B cell (primary cell): ENCODE data around the gene EPM2AIP1. TPM values are rescaled to one million over a fixed set of nuclear protein-coding genes. Genes with fewer than 3 reads are reported as not detected.

Experiments
- ATAC-seq: fragments of 200-7000 bp; cut with Tn5 transposase; one replicate; pipeline ENCODE4 v1.10.0; 2021; ENCODE audit warnings: low read depth, mild to moderate bottlenecking, moderate number of reproducible peaks, moderate library complexity
- CTCF ChIA-PET: fragments of 350-600 bp; sonication (Branson Sonifier 250); formaldehyde crosslinking; loops from one replicate; lab custom pipeline; 2021; ENCODE audit warnings: antibody characterized with exemption, inconsistent platforms; lab: Charles Lee
- POLR2A ChIA-PET: fragments of 350-600 bp; sonication (Branson Sonifier 250); formaldehyde crosslinking; loops from one replicate; lab custom pipeline; 2021; ENCODE audit warnings: antibody characterized with exemption; lab: Charles Lee
- DNase-seq: peaks from one replicate; pipeline ENCODE4 v3.0.0; 2013
- H2AFZ ChIP-seq: 2 replicates; pipeline ENCODE4 v1.6.1; 2012; ENCODE audit warnings: mild to moderate bottlenecking, low read depth, low read length; ENCODE audit not compliant: insufficient read depth, poor library complexity, severe bottlenecking
- H3K27ac ChIP-seq, 2 donors: 1 replicate in 1 of 2; 2 replicates in 1 of 2; pipeline ENCODE4 v1.5.1; 2012 to 2013; ENCODE audit warnings: low read length in 2 of 2, mild to moderate bottlenecking in 2 of 2, moderate library complexity in 1 of 2
- H3K27me3 ChIP-seq, 4 experiments: fragments of 200-600 bp in 1 of 4; sonication (generic) in 1 of 4; replicated peaks in 1 of 4; 1 replicate in 2 of 4; 2 replicates in 2 of 4; pipeline versions ENCODE4 v1.6.1 to v1.7.0; 2013 to 2016; ENCODE audit warnings: low read length in 3 of 4, mild to moderate bottlenecking in 2 of 4, mixed read lengths in 1 of 4, moderate library complexity in 1 of 4; ENCODE audit not compliant: insufficient read depth in 4 of 4, control insufficient read depth in 3 of 4; ENCODE audit errors: control extremely low read depth in 1 of 4
- H3K36me3 ChIP-seq, 2 experiments: replicated peaks in 1 of 2; 1 replicate in 1 of 2; 2 replicates in 1 of 2; pipeline versions ENCODE4 v1.6.1 to v1.7.1; 2013; ENCODE audit warnings: low read length in 1 of 2; ENCODE audit not compliant: insufficient read depth in 2 of 2, control insufficient read depth in 1 of 2; ENCODE audit errors: control extremely low read depth in 1 of 2, extremely low read depth in 1 of 2
- H3K4me1 ChIP-seq, 2 donors: fragments of 200-600 bp in 1 of 2; sonication (generic) in 1 of 2; 1 replicate in 1 of 2; 2 replicates in 1 of 2; pipeline versions ENCODE4 v1.5.1 to v1.6.1; 2013 to 2017; ENCODE audit warnings: low read length in 2 of 2; ENCODE audit not compliant: control insufficient read depth in 2 of 2, insufficient read depth in 2 of 2
- H3K4me2 ChIP-seq: replicated peaks from 2 replicates; pipeline ENCODE3; 2012; ENCODE audit warnings: mild to moderate bottlenecking, low read depth, low read length; ENCODE audit not compliant: poor library complexity, severe bottlenecking
- H3K4me3 ChIP-seq, 5 experiments: fragments of 200-600 bp in 1 of 5; sonication (generic) in 1 of 5; 1 replicate in 3 of 5; 2 replicates in 2 of 5; pipeline versions ENCODE4 v1.5.1 to v1.7.0; 2011 to 2016; ENCODE audit warnings: low read length in 4 of 5, mild to moderate bottlenecking in 4 of 5, low read depth in 2 of 5, control low read depth in 1 of 5, moderate library complexity in 1 of 5; ENCODE audit not compliant: insufficient read depth in 1 of 5; ENCODE audit errors: control extremely low read depth in 1 of 5, extremely low read depth in 1 of 5
- H3K79me2 ChIP-seq: fragments of 200-600 bp; sonication (generic); one replicate; pipeline ENCODE4 v1.6.0; 2016; ENCODE audit warnings: low read length; ENCODE audit not compliant: control insufficient read depth, insufficient read depth
- H3K9ac ChIP-seq: fragments of 200-600 bp; sonication (generic); 2 replicates; pipeline ENCODE4 v1.6.1; 2017; ENCODE audit warnings: mild to moderate bottlenecking, low read length, moderate library complexity
- H3K9me3 ChIP-seq, 3 donors: one replicate each; pipeline versions ENCODE4 v1.6.1 to v1.7.1; 2013; ENCODE audit warnings: low read length in 2 of 3; ENCODE audit not compliant: control insufficient read depth in 2 of 3, insufficient read depth in 1 of 3; ENCODE audit errors: control extremely low read depth in 1 of 3
- H4K20me1 ChIP-seq: 2 replicates; pipeline ENCODE4 v1.6.0; 2012; ENCODE audit warnings: mild to moderate bottlenecking, low read length; ENCODE audit not compliant: insufficient read depth, control insufficient read depth, poor library complexity, severe bottlenecking
- H3K27ac Mint-ChIP-seq: one replicate; pipeline ENCODE4 v1.8.0; 2021; ENCODE audit warnings: mixed read lengths
- H3K27me3 Mint-ChIP-seq: one replicate; pipeline ENCODE4 v1.8.0; 2021; ENCODE audit warnings: mixed read lengths
- H3K4me1 Mint-ChIP-seq: one replicate; pipeline ENCODE4 v1.8.0; 2021; ENCODE audit warnings: mixed read lengths
- H3K4me3 Mint-ChIP-seq: one replicate; pipeline ENCODE4 v1.8.0; 2021; ENCODE audit warnings: mixed read lengths
- H3K9me3 Mint-ChIP-seq: one replicate; pipeline ENCODE4 v1.8.0; 2022; ENCODE audit warnings: mixed read lengths; ENCODE audit not compliant: insufficient read depth
- CTCF ChIP-seq: fragments of 200-600 bp; IDR thresholded peaks from one replicate; pipeline ENCODE4 v1.8.0; 2022; ENCODE audit warnings: antibody characterized with exemption, mild to moderate bottlenecking
- EZH2 ChIP-seq: IDR thresholded peaks from 2 replicates; pipeline ENCODE4 v1.6.1; 2012; ENCODE audit warnings: borderline replicate concordance, low read depth, mild to moderate bottlenecking, moderate library complexity, low read length; ENCODE audit not compliant: insufficient read depth, poor library complexity, severe bottlenecking
- WGBS: methylation state at CpG from one replicate; pipeline ENCODE4 v1.1.5; 2013; ENCODE audit warnings: missing lambda C conversion rate; ENCODE audit not compliant: insufficient coverage; 5-methylcytosine and 5-hydroxymethylcytosine counted together
- intact Hi-C: fragments of 100-400 bp; cut with micrococcal nuclease; formaldehyde crosslinking; loops from one replicate; pipeline ENCODE4 v1.10.0; 2022
- polyA plus RNA-seq: library from polyadenylated mRNA; depleted of rRNA; stranded (reverse); fragments of >200 nt; gene quantifications from 2 replicates; pipeline ENCODE4 v1.2.3, GENCODE V29; 2012
- total RNA-seq, 2 donors: library from RNA; stranded (reverse); fragments of 120-200 nt in 1 of 2; gene quantifications; 1 replicate in 1 of 2; 2 replicates in 1 of 2; pipeline versions ENCODE4 v1.2.3 to v1.2.4, GENCODE V29; 2013 to 2022

EPM2AIP1 gene
- total and polyA plus RNA-seq, 2 donors (not counting 1 experiment from before 2014, with no cell fraction given), result 13.5 to 42.4 TPM

GRCh38 chr3:37039161-37039846 is 46.4 kb upstream of the EPM2AIP1 start:
- Histone ChIP-seq H3K4me1 (no peaks in the 10 kb centered on the region), H3K9me3 (peaks cover 0 to 7% (median 3%) of the 10 kb centered on the region in 3 donors), H3K9ac (no peak overlapping the region), H3K27me3 (no peaks in the 10 kb centered on the region), H3K79me2 (no peaks in the 10 kb centered on the region), H3K36me3 (peaks cover 9 to 55% of the 10 kb centered on the region in 2 experiments), H2AFZ (no peak overlapping the region), H3K4me2 (no peak overlapping the region), H3K4me3 (no peak overlapping the region), H3K27ac (no peak overlapping the region), H4K20me1 (no peaks in the 10 kb centered on the region)
- WGBS, result 100% methylated on average over 1 of the region's 1 CpG
- POLR2A ChIA-PET, result no interaction called here
- intact Hi-C loops, result no loop called here
- ATAC-seq (no peak), DNase-seq (no peak)
- TF ChIP-seq CTCF (no peak), EZH2 (no peak)
- H3K4me1 Mint-ChIP-seq, result no peaks in the 10 kb centered on the region
- H3K27ac Mint-ChIP-seq, result no peak overlapping the region
- no peaks in the 10 kb centered on the region for H3K9me3 Mint-ChIP-seq
- no peaks in the 10 kb centered on the region for H3K27me3 Mint-ChIP-seq
- no peak overlapping the region for H3K4me3 Mint-ChIP-seq
- CTCF ChIA-PET, result interaction anchor here (1.3 kb wide), 1 partner anchor 81 kb away, joined by 5 read pairs; no protein-coding TSS in a partner anchor

- no peaks in the 10 kb centered on the region for H3K4me1 Mint-ChIP-seq
- no peak overlapping the region for H3K4me3 ChIP-seq
- no peak overlapping the region for H3K4me3 Mint-ChIP-seq
- peaks cover 0 to 7% (median 3%) of the 10 kb centered on the region in 3 donors for H3K9me3 ChIP-seq
- H3K36me3 ChIP-seq, result peaks cover 9 to 60% of the 10 kb centered on the region in 2 experiments
- ChIA-PET CTCF (interaction anchor here (1.9 kb wide), 1 partner anchor 168 kb away, joined by 5 read pairs; no protein-coding TSS in a partner anchor), POLR2A (no interaction called here)
- ATAC-seq (no peak), DNase-seq (no peak)
- no peak overlapping the region for H3K27ac ChIP-seq
- H3K9ac ChIP-seq, result no peak overlapping the region
- H3K27ac Mint-ChIP-seq, result no peak overlapping the region
- H3K9me3 Mint-ChIP-seq, result no peaks in the 10 kb centered on the region
- H2AFZ ChIP-seq, result no peak overlapping the region
- H3K4me2 ChIP-seq, result no peak overlapping the region
- no peak for TF ChIP-seq EZH2
- TF ChIP-seq CTCF, result no peak
- WGBS, result no CpG with 5 or more reads among the region's 3 CpGs
- intact Hi-C loops, result no loop called here
- H3K27me3 ChIP-seq, result no peaks in the 10 kb centered on the region
- H3K27me3 Mint-ChIP-seq, result no peaks in the 10 kb centered on the region
- H4K20me1 ChIP-seq, result no peaks in the 10 kb centered on the region
- no peaks in the 10 kb centered on the region for H3K79me2 ChIP-seq
- H3K4me1 ChIP-seq, result no peaks in the 10 kb centered on the region
These were observed 44.4 kb upstream of the EPM2AIP1 start for GRCh38 chr3:37037352-37037751.
